NCI-H748 (cell line): ENCODE measurements around the gene ACVR1B.

Experiments used
- DNase-seq: peaks from one replicate; lab custom pipeline; 2025; ENCODE audit not compliant: unreplicated experiment; lab: John Stamatoyannopoulos, UW

Gene ACVR1B

DNA sequence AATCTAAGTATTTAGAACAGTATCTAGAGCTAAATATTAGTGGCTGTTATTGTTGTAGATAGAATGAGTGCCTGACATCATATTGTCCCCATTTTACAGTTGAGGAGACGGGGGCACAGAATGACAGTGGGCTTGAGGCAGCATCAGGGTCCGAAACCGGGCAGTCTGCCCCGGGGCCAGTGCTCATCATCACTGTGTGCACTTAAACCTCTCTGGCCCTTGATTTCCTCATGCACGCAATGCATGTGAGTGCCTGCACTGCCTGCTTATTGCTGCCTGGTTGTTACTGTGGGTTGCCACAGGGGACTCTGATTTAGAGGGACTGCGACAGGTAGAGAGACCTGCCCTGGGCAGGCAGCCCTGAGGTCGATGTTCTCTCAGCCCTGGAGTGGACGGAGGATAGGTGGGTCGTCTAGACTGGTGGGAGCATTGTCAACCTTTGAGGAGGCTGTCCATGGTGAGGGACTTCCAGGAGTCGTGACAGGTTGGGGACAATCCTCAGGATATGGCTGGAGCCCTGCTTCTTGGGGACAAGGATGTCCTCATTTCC lies 34.4 kb upstream of the ACVR1B start:
- DNase-seq, result no peak

DNA sequence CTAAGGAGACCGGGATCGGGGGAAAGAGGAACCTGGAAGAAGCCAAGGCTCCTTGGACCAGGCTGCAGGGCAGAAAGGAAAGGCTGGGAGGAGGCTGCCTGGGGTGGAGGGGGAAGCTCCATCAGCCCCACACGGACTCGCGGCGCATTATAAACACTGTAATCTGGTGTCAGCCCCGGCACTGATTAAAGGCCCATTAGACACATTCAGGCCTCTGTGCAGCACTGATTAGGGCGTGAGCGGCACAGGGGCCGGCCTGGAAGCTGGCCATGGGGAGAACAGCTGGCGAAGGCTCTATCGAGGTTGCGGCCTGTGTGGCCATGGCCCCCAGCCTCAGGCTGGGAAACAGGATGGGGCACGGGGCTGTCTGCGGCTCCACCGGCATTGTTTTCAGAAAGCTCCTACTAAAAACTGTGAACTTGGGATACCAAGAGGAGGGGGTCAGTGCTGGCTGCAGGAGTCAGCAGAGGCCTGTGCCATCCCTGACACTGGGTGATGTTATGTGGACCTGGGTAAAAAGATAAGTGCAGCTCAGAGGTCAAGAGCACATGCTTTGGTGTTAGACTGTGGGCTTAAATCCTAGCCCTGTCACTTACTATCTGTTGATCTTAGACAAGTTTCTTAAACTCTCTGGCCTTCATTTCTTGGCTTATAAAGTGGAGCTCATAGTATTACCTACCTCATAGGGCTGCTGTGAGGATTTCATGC lies 33.6 kb upstream of the ACVR1B start:
- peak; percentile 20 for DNase-seq

DNA sequence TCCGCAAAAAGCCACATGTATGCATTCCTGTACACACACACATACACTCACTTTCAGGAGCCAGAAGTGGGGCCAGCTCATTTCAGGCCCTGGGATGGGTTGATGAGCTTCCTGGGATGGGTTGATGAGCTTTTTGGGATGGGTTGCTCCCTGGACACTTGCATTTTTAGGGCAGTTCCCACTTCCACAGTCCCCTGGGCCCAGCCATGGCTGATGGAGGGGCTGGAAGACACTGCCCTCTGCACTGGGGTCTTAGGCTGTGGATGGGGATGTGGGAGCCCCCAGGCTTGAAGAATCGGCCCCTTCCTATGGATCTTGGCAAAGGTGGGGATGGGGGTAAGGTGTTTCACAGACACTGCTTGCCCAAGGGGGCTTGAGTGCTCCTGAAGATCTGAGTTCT lies 31.5 kb upstream of the ACVR1B start:
- DNase-seq, result no peak

- no peak for DNase-seq
These were observed 30.3 kb upstream of the ACVR1B start for GRCh38 chr12:51921017-51921725.

DNA sequence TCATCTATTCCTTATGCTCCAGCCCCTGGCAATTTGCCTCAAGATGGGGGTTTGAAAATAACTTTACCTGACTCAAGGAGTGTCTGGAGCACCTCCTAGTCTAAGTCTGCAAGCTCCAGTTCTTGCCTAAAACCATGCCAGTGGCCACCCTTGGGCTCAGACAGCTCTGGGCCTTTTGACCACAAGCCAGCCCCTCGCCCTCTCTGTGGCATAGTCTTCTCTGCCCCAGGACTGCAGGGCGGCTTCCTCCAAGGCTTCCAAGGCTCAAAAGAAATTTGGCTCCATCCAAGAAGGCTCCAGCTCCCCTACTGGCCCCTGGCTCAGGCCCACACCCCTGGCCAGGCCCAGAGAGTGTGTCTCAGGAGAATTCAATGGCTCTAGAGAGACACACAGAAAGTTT lies 29.4 kb upstream of the ACVR1B start:
- DNase-seq, result no peak

- DNase-seq, result no peak
These were observed 28.6 kb upstream of the ACVR1B start for GRCh38 chr12:51922762-51923505.

- no peak for DNase-seq
These were observed 27.8 kb upstream of the ACVR1B start for GRCh38 chr12:51923506-51924365.

- no peak for DNase-seq
These were observed 26.8 kb upstream of the ACVR1B start for GRCh38 chr12:51924551-51925319.

- no peak for DNase-seq
These were observed 26.0 kb upstream of the ACVR1B start for GRCh38 chr12:51925346-51926063.

- DNase-seq, result no peak
These were observed 25.4 kb upstream of the ACVR1B start for GRCh38 chr12:51926064-51926632.

DNA sequence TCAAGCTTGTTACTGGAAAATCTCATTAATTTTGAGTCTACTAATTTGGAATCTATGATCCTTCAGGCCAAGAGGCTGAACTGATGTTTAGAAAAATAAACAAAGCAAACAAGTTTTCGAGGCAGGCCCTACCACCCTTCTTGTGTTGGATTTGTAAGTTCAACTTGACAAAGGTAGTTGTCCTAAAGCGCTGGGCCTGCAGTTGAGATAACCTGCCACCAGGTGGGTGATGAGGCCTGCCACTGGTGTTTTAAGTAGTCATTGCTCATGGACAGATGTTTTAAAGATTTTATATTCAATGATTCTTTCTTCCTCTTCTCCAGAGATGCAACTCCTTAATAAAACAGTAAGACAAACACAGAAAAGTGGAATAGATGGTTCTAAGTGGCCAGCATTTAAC lies 24.8 kb upstream of the ACVR1B start:
- DNase-seq, result peak; percentile 26

- no peak for DNase-seq
These were observed 19.1 kb upstream of the ACVR1B start for GRCh38 chr12:51932218-51933076.

GRCh38 chr12:51934080-51934479 lies 17.4 kb upstream of the ACVR1B start:
- DNase-seq, result no peak

GRCh38 chr12:51937926-51938325 lies 13.6 kb upstream of the ACVR1B start:
- peak; percentile 20 for DNase-seq

DNA sequence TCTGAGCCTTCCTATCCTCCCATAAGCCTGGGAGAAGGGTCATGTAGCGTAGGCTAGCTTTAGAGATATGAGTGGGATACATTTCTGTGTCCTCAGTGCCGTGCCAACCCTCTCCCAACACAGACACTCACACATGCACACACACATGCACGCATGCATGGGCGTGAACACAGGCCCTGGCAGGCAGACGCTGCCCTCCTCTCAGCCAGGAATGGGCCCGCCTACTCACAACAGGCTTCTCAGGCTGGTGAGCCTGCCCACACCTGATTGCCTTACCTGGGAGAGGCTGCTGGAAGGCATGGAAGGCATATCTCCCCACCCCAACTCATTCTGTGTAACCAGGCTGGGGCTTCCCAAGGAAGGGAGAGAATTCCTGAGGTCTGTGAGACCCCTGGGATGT lies 12.8 kb upstream of the ACVR1B start:
- no peak for DNase-seq

- DNase-seq, result peak; percentile 81
These were observed 10.4 kb upstream of the ACVR1B start for GRCh38 chr12:51941011-51941581.

DNA sequence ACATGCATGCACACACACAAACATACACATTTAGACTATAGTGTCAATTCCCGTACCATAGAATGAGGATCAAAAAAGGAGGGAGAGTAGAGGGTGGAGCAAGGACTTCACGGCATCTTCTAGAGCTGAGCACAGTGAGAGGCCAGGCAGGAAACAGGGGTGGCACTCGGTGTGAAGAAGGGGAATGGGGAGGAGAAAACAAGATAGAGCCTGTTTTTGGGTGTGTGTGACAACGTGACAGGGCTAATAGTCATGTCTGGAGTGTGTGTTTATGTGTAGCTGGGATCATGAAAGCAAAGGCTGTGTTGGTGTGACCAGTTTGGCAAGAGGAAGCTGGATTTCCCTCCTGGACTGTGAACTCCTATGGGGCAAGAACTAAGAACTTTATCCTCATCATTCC lies 9.9 kb upstream of the ACVR1B start:
- no peak for DNase-seq

GRCh38 chr12:51942056-51942455 lies 9.4 kb upstream of the ACVR1B start:
- no peak for DNase-seq
